Right lobe of liver (tissue), 6 donors: ENCODE results near the gene CERS6. TPM values are rescaled to one million over a fixed set of nuclear protein-coding genes. Genes with fewer than 3 reads are reported as not detected.

Experiments used
- ATAC-seq, 4 donors: fragments of 200-7000 bp; cut with Tn5 transposase; one replicate each; pipeline ENCODE4 v1.9.1; 2020; ENCODE audit warnings: mild to moderate bottlenecking in 4 of 4, moderate library complexity in 4 of 4
- DNase-seq, 3 donors: peaks; one replicate each; pipeline ENCODE4 v3.0.0-alpha.2; 2020
- H3K27ac ChIP-seq, 3 donors: fragments of 200-600 bp; one replicate each; pipeline ENCODE4 v1.8.0; 2022
- H3K27me3 ChIP-seq, 2 donors: fragments of 200-600 bp; one replicate each; pipeline ENCODE4 v1.8.0; 2022
- H3K36me3 ChIP-seq, 4 donors: fragments of 200-600 bp; sonication (generic) in 1 of 4; one replicate each; pipeline versions ENCODE4 v1.5.1 to v1.8.0; 2017 to 2022; ENCODE audit warnings: control low read depth in 1 of 4
- H3K4me1 ChIP-seq, 4 donors: fragments of 200-600 bp; sonication (generic) in 1 of 4; one replicate each; pipeline versions ENCODE4 v1.5.1 to v1.8.0; 2017 to 2022; ENCODE audit warnings: control low read depth in 1 of 4
- H3K4me3 ChIP-seq, 3 donors: fragments of 200-600 bp; one replicate each; pipeline ENCODE4 v1.8.0; 2022
- H3K9me3 ChIP-seq, 4 donors: fragments of 200-600 bp; sonication (generic) in 1 of 4; one replicate each; pipeline versions ENCODE4 v1.5.1 to v1.8.0; 2017 to 2022; ENCODE audit warnings: control low read depth in 1 of 4
- CTCF ChIP-seq, 4 donors: fragments of 200-600 bp in 3 of 4; fragments of 450-650 bp in 1 of 4; IDR thresholded peaks; one replicate each; pipeline versions ENCODE4 v1.5.1 to v1.8.0; 2016 to 2022; ENCODE audit warnings: antibody characterized with exemption in 4 of 4, mild to moderate bottlenecking in 2 of 4
- POLR2A ChIP-seq: fragments of 450-650 bp; IDR thresholded peaks from one replicate; pipeline ENCODE4 v1.6.1; 2017; ENCODE audit warnings: antibody characterized with exemption, mild to moderate bottlenecking
- WGBS: methylation state at CpG from one replicate; pipeline ENCODE4 v1.1.6; 2018; ENCODE audit warnings: low coverage, low lambda C conversion rate; ENCODE audit not compliant: insufficient coverage; ENCODE audit errors: missing lambda C conversion rate; 5-methylcytosine and 5-hydroxymethylcytosine counted together
- intact Hi-C, 2 donors: fragments of 100-400 bp; cut with DNase I; formaldehyde crosslinking; loops; one replicate each; pipeline versions ENCODE4 v1.11.2 to v1.14.1; 2022
- total RNA-seq, 6 experiments: library from RNA; depleted of rRNA in 2 of 6; stranded (reverse); fragments of >200 nt in 2 of 6; fragmentation: NEBNext Ultra II Directional in 3 of 6; extraction: Animal tissue kit (Norgen Biotek cat#: 25700) in 3 of 6; gene quantifications; one replicate each; pipeline versions ENCODE4 v1.1.0 to v1.2.4, GENCODE V29; 2016 to 2023
- donor health status: DM: no; HTN: yes; CAD: no.
- donor health status: DM: no; HTN: no; CAD: no.
- donor health status: DM: no; HTN: no; CAD: no.
- donor health status: DM: no; HTN: yes; CAD: no.
- donor health status: DM: no; HTN: yes; CAD: no.

The CERS6 gene
- total RNA-seq, 6 experiments from 2014 or later = 10.4 to 30.1 (median 15.6) TPM

DNA sequence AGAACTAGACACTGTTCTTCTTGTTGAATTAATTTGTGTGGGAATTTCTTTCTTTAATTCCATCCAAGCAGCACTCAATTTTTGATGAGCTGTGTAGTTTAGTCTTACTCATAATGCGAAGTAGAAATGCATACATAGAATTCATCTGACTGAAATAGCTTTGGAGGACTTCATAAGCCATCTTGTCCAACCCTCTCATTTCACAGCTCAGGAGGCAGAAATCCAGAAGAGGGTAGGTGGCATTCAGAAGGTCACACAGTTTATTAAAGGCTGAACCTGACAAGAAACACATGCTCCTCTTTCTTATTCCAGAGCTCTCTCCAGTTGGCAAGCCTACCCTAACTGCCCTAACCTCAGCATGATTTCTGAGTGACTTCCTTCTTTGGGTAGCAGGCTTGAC lies 177.1 kb downstream of the CERS6 start:
- TF ChIP-seq CTCF (IDR thresholded peaks at IDR 0.05) (no peak), POLR2A (no peak)
- no peaks in the 10 kb centered on the region for H3K27me3 ChIP-seq
- H3K4me3 ChIP-seq = no peak overlapping the region
- 50% methylated on average over 1 of the region's 1 CpG for WGBS
- ATAC-seq (peak in 2 of 4 donors; percentile 14 to 32), DNase-seq (no peak)
- H3K27ac ChIP-seq = no peak overlapping the region
- intact Hi-C loops = no loop called here
- no peaks in the 10 kb centered on the region for H3K4me1 ChIP-seq
- H3K9me3 ChIP-seq = no peaks in the 10 kb centered on the region
- peaks cover 0 to 2% (median 0%) of the 10 kb centered on the region in 4 donors for H3K36me3 ChIP-seq

DNA sequence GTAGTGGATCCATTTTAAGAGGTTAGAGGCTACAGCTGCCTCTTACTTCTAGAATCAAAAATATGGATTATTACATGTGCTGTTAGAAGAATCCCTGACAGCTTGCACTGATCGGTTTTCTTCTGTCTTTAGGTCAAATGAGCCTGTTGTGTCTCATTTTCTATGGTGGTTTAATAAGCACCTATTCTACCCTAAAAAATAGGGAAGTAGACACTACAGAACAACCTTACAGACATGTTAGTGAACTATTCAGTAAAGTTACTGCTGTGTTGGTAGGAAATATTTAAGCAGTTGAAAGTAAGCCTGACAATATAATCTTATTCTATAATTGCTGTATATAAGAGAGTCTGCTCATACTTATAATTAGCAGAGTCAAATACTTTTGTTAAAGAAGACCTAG lies 177.8 kb downstream of the CERS6 start:
- H3K36me3 ChIP-seq = peaks cover 0 to 2% (median 0%) of the 10 kb centered on the region in 4 donors
- WGBS = 88% methylated on average over 1 of the region's 1 CpG
- H3K9me3 ChIP-seq = no peaks in the 10 kb centered on the region
- H3K27ac ChIP-seq = no peak overlapping the region
- intact Hi-C loops = no loop called here
- no peak for TF ChIP-seq CTCF (IDR thresholded peaks at IDR 0.05)
- no peak for TF ChIP-seq POLR2A
- no peak for ATAC-seq
- no peaks in the 10 kb centered on the region for H3K4me1 ChIP-seq
- H3K4me3 ChIP-seq = no peak overlapping the region
- DNase-seq = no peak
- H3K27me3 ChIP-seq = no peaks in the 10 kb centered on the region

GRCh38 chr2:168635065-168635577 lies 179.0 kb downstream of the CERS6 start:
- no peak for TF ChIP-seq POLR2A
- no peak for TF ChIP-seq CTCF (IDR thresholded peaks at IDR 0.05)
- H3K36me3 ChIP-seq = no peaks in the 10 kb centered on the region
- no peaks in the 10 kb centered on the region for H3K9me3 ChIP-seq
- DNase-seq (peak in 1 of 3 donors; percentile 60), ATAC-seq (peak; percentile 50 to 69 (median 54))
- H3K27me3 ChIP-seq = no peaks in the 10 kb centered on the region
- H3K27ac ChIP-seq = no peak overlapping the region
- WGBS = 73% methylated on average over 3 of the region's 3 CpGs
- H3K4me3 ChIP-seq = no peak overlapping the region
- intact Hi-C loops = no loop called here
- peaks cover 0 to 3% (median 0%) of the 10 kb centered on the region in 4 donors for H3K4me1 ChIP-seq

DNA sequence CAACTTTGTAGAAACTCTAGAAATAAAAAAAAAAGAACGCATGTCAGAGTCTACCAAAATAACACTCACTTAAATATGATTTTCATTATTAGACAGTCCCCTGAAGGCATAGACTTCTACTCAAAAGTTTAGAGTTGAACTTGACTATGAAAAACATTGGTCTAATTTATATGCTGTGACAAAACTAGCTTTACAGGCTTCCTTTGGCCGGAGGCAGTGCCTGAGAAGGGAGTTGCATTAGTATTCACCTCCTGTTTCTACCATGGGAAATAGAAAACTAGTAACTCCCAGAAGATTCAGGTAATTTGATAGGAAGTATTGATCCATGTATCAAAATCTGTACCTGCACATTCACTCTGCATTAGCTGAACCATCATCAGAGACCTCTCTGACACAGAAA lies 182.9 kb downstream of the CERS6 start:
- no peaks in the 10 kb centered on the region for H3K36me3 ChIP-seq
- peaks cover 0 to 3% (median 0%) of the 10 kb centered on the region in 4 donors for H3K4me1 ChIP-seq
- no peak overlapping the region for H3K4me3 ChIP-seq
- 83% methylated on average over 2 of the region's 2 CpGs for WGBS
- intact Hi-C loops = no loop called here
- DNase-seq = no peak
- ATAC-seq = no peak
- H3K9me3 ChIP-seq = no peaks in the 10 kb centered on the region
- no peaks in the 10 kb centered on the region for H3K27me3 ChIP-seq
- TF ChIP-seq POLR2A (no peak), CTCF (IDR thresholded peaks at IDR 0.05) (no peak)
- no peak overlapping the region for H3K27ac ChIP-seq
